GM23248 (cell line): ENCODE data around the gene TAP1. TPM values are rescaled to one million over a fixed set of nuclear protein-coding genes. Genes with fewer than 3 reads are reported as not detected.

Experiments used
- DNase-seq: peaks from one replicate; pipeline ENCODE4 v3.0.0-alpha.2; 2015
- H2AFZ ChIP-seq: fragments of 200-600 bp; sonication (generic); 2 replicates; pipeline ENCODE4 v1.6.1; 2016; ENCODE audit warnings: antibody characterized with exemption
- H3F3A ChIP-seq: fragments of 200-600 bp; sonication (generic); 2 replicates; pipeline ENCODE4 v1.6.1; 2016; ENCODE audit warnings: mild to moderate bottlenecking, antibody characterized with exemption, mixed run types; ENCODE audit not compliant: insufficient read depth
- H3K27ac ChIP-seq: fragments of 200-600 bp; sonication (generic); 2 replicates; pipeline ENCODE4 v1.5.1; 2016; ENCODE audit warnings: mild to moderate bottlenecking
- H3K27me3 ChIP-seq: fragments of 200-600 bp; sonication (generic); replicated peaks from 2 replicates; pipeline ENCODE4 v1.6.1; 2016; ENCODE audit warnings: mild to moderate bottlenecking; ENCODE audit not compliant: insufficient read depth
- H3K36me3 ChIP-seq: fragments of 200-600 bp; sonication (generic); 2 replicates; pipeline ENCODE4 v1.6.1; 2016; ENCODE audit warnings: low read depth, mild to moderate bottlenecking
- H3K4me1 ChIP-seq: fragments of 200-600 bp; sonication (generic); 2 replicates; pipeline ENCODE4 v1.6.1; 2016; ENCODE audit warnings: mild to moderate bottlenecking; ENCODE audit not compliant: insufficient read depth
- H3K4me2 ChIP-seq: fragments of 200-600 bp; sonication (generic); one replicate; pipeline ENCODE4 v1.6.1; 2016; ENCODE audit warnings: mild to moderate bottlenecking; ENCODE audit not compliant: unreplicated experiment
- H3K4me3 ChIP-seq: fragments of 200-600 bp; sonication (generic); 2 replicates; pipeline ENCODE4 v1.5.1; 2016; ENCODE audit warnings: mild to moderate bottlenecking
- H3K79me2 ChIP-seq: fragments of 200-600 bp; sonication (generic); 2 replicates; pipeline ENCODE4 v1.6.1; 2016; ENCODE audit warnings: mild to moderate bottlenecking; ENCODE audit not compliant: insufficient read depth
- H3K9ac ChIP-seq: fragments of 200-600 bp; sonication (generic); 2 replicates; pipeline ENCODE4 v1.6.1; 2016; ENCODE audit warnings: mild to moderate bottlenecking
- H3K9me2 ChIP-seq: fragments of 200-600 bp; sonication (generic); 2 replicates; pipeline ENCODE4 v1.6.1; 2016; ENCODE audit warnings: mixed run types, mild to moderate bottlenecking, moderate library complexity; ENCODE audit not compliant: insufficient read depth
- H3K9me3 ChIP-seq: fragments of 200-600 bp; sonication (generic); one replicate; pipeline ENCODE4 v1.6.1; 2017; ENCODE audit warnings: low read depth
- H4K20me1 ChIP-seq: fragments of 200-600 bp; sonication (generic); 2 replicates; pipeline ENCODE4 v1.6.0; 2016; ENCODE audit not compliant: insufficient read depth
- EZH2 ChIP-seq: fragments of 200-600 bp; sonication (generic); IDR thresholded peaks from 2 replicates; pipeline ENCODE4 v1.6.1; 2018; ENCODE audit warnings: antibody characterized with exemption, mild to moderate bottlenecking; ENCODE audit not compliant: insufficient read depth, poor library complexity, severe bottlenecking
- EZH2phosphoT487 ChIP-seq: fragments of 200-600 bp; sonication (generic); IDR thresholded peaks from 2 replicates; pipeline ENCODE4 v1.6.1; 2018; ENCODE audit warnings: antibody characterized with exemption, moderate library complexity, mild to moderate bottlenecking, low read depth; ENCODE audit not compliant: insufficient read depth
- WGBS, 2 experiments: methylation state at CpG; one replicate each; pipeline ENCODE4 v1.1.6; 2015 to 2017; ENCODE audit warnings: low lambda C conversion rate in 2 of 2, low coverage in 1 of 2; ENCODE audit errors: missing lambda C conversion rate in 2 of 2; 5-methylcytosine and 5-hydroxymethylcytosine counted together
- in situ Hi-C: fragments of 300-500 bp; cut with MboI; formaldehyde crosslinking; loops from 2 replicates; pipeline ENCODE4 v1.15.0; 2020
- polyA plus RNA-seq: library from polyadenylated mRNA; unstranded; fragments of >200 nt; fragmentation: Nextera tagmentation; extraction: Ambion mirVana; gene quantifications from 2 replicates; pipeline ENCODE4 v1.2.1, GENCODE V29; 2016
- total RNA-seq: library from RNA; depleted of rRNA; stranded (reverse); fragments of >200 nt; shearing (Covaris generic); gene quantifications from 2 replicates; pipeline ENCODE4 v1.2.3, GENCODE V29; 2014

TAP1 gene
- total and polyA plus RNA-seq, 2 experiments from 2014 or later, result 27.5 to 29.8 TPM

DNA sequence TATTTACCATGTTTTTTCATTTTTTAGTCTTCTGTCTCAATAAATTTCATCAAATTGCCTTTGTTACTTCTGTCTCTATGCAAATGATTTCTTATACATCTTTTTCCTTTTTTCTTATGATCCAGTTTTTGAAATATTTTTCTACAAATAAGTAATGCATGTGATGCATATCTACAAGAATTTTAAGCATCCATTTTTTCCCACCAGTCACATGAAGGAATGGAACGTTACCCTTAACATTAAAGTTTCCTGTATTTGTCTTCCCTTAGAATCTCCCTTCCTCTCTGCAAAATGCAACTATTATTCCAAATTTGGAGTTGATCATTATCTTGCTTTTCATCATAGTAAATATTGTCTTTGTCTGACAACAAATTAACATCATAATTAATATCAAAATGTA, 36.0 kb upstream of the TAP1 start:
- Histone ChIP-seq H3K4me2 (no peak overlapping the region), H3F3A (peaks cover 13% of the 10 kb centered on the region; the same call in 1 of the 2 replicates), H3K9me2 (no peaks in the 10 kb centered on the region), H2AFZ (no peak overlapping the region), H4K20me1 (no peaks in the 10 kb centered on the region), H3K9ac (no peak overlapping the region), H3K79me2 (no peaks in the 10 kb centered on the region), H3K4me3 (no peak overlapping the region), H3K27ac (no peak overlapping the region), H3K36me3 (no peaks in the 10 kb centered on the region), H3K9me3 (no peaks in the 10 kb centered on the region), H3K27me3 (no peaks in the 10 kb centered on the region), H3K4me1 (0 out of 2 replicates have a peak, but pooled peaks cover 8% of the 10 kb centered on the region)
- DNase-seq, result no peak
- in situ Hi-C loops, result no loop called here
- WGBS, 2 experiments, result 72 to 83% methylated on average over 1 of the region's 1 CpG
- TF ChIP-seq EZH2phosphoT487 (no peak), EZH2 (no peak)

DNA sequence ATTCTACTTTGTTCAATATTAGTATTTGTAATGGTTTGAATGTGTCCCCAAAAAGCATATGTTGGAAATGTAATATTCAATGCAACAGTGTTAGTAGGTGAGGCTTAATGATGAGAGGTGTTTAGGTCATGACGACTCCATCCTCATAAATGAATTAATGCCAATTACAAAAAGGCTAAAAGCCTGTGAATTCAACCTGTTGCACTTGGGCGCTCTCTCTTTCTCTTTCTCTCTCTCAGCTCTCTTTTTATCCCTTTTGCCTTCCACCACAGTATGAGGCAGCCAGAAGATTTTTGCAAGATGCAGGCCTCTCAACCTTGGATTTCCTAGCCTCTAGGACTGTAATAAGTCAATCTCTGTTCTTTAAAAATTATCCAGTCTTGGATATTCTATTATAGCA, 35.1 kb upstream of the TAP1 start:
- no peak overlapping the region for H3K9ac ChIP-seq
- no peak overlapping the region for H2AFZ ChIP-seq
- 92 to 95% methylated on average over 2 of the region's 2 CpGs for WGBS, 2 experiments
- no peaks in the 10 kb centered on the region for H4K20me1 ChIP-seq
- no peaks in the 10 kb centered on the region for H3K9me3 ChIP-seq
- H3K4me1 ChIP-seq, result 0 out of 2 replicates have a peak, but pooled peaks cover 8% of the 10 kb centered on the region
- no peaks in the 10 kb centered on the region for H3K9me2 ChIP-seq
- TF ChIP-seq EZH2 (no peak), EZH2phosphoT487 (no peak)
- H3F3A ChIP-seq, result peaks cover 13% of the 10 kb centered on the region; the same call in 1 of the 2 replicates
- no peak overlapping the region for H3K27ac ChIP-seq
- DNase-seq, result no peak
- no peak overlapping the region for H3K4me3 ChIP-seq
- no peaks in the 10 kb centered on the region for H3K79me2 ChIP-seq
- H3K36me3 ChIP-seq, result no peaks in the 10 kb centered on the region
- H3K27me3 ChIP-seq, result no peaks in the 10 kb centered on the region
- in situ Hi-C loops, result no loop called here
- no peak overlapping the region for H3K4me2 ChIP-seq

DNA sequence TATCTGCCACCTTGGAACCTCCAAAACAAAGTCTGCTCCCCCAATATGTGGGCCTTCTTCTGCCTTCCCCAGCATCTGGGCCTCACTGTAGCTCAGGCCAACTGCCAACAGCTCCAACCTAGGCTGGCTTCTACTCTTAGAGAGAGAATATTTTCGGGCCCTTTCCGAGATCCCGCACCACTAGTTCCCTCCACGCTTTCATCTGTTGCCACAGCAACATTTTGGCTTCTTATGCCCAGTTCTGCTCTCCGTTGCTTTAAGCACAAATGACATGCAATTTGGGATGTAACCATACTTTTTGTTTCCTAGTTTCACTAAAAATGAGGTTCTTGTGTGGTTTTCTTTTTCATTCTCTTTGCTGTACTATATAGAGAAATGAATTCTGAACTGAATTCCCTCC, 34.1 kb upstream of the TAP1 start:
- no peak overlapping the region for H3K4me3 ChIP-seq
- no peak overlapping the region for H3K4me2 ChIP-seq
- H3K36me3 ChIP-seq, result no peaks in the 10 kb centered on the region
- H3F3A ChIP-seq, result peaks cover 23% of the 10 kb centered on the region
- TF ChIP-seq EZH2phosphoT487, result no peak
- no peak for TF ChIP-seq EZH2
- no peaks in the 10 kb centered on the region for H3K9me2 ChIP-seq
- no peaks in the 10 kb centered on the region for H3K79me2 ChIP-seq
- no peak overlapping the region for H2AFZ ChIP-seq
- no peak for DNase-seq
- H3K27me3 ChIP-seq, result no peaks in the 10 kb centered on the region
- H3K27ac ChIP-seq, result no peak overlapping the region
- H3K9ac ChIP-seq, result no peak overlapping the region
- in situ Hi-C loops, result no loop called here
- WGBS, 2 experiments, result 73 to 77% methylated on average over 5 of the region's 5 CpGs
- no peaks in the 10 kb centered on the region for H3K9me3 ChIP-seq
- no peaks in the 10 kb centered on the region for H4K20me1 ChIP-seq
- peaks cover 9% of the 10 kb centered on the region for H3K4me1 ChIP-seq

DNA sequence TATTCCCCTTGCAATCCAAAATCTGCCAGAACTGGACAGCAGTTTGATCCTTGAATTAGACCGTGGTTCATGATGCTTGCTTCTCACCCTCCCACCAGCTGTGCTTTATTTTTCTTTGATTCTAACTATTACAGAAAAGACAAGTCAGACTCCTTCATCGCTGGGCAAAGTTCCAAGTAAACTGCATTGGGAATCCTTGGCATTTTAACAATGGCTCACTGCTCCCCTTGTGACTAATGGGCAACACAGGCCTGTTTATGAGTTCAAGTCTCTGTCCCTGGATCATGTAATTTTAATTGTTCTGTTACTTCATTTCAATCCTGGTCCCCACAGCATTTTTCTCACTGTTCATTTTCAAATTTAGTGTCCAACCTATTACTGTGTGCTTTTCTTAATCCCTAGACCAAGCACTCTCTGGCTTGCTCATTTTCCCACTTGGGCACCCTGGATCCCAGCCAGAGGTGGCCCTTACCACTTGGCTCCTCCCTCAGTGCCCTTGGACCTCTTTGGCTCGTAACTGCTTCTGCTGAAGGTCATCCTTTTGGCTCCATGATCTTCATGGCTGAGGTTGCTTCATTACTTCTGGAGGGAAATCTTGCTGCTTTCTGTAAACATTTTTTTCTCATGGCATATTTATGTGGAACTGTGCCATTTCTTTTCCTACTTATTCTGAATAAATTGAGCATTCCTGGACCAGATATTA, 33.3 kb upstream of the TAP1 start:
- peak overlapping the region; percentile 6 for H3K4me2 ChIP-seq
- peaks cover 25% of the 10 kb centered on the region for H3F3A ChIP-seq
- DNase-seq, result peak; percentile 89
- no peak overlapping the region for H3K9ac ChIP-seq
- no peaks in the 10 kb centered on the region for H3K9me2 ChIP-seq
- WGBS, 2 experiments, result 29 to 31% methylated on average over 3 of the region's 3 CpGs
- no peak for TF ChIP-seq EZH2
- no peak for TF ChIP-seq EZH2phosphoT487
- no peaks in the 10 kb centered on the region for H3K36me3 ChIP-seq
- H3K4me1 ChIP-seq, result peaks cover 12% of the 10 kb centered on the region
- no peak overlapping the region for H2AFZ ChIP-seq
- no peaks in the 10 kb centered on the region for H4K20me1 ChIP-seq
- no peak overlapping the region for H3K4me3 ChIP-seq
- no peaks in the 10 kb centered on the region for H3K27me3 ChIP-seq
- no peaks in the 10 kb centered on the region for H3K9me3 ChIP-seq
- H3K27ac ChIP-seq, result no peak overlapping the region
- H3K79me2 ChIP-seq, result no peaks in the 10 kb centered on the region
- in situ Hi-C loops, result no loop called here
